Central memory CD8-positive, alpha-beta T cell (primary cell): ENCODE data around the gene ETV6.
"Not testable (repeated sequence)": the region's sequence is repeated elsewhere in the genome, so short reads cannot be mapped to it uniquely, and the experiment has no call there.

Experiments
- ATAC-seq: fragments of 150-1000 bp; cut with Tn5 transposase; replicated peaks from 2 replicates; pipeline ENCODE4 v1.10.0; 2022; ENCODE audit warnings: mild to moderate bottlenecking, moderate FRiP score, moderate number of reproducible peaks; ENCODE audit not compliant: poor library complexity, severe bottlenecking; ENCODE audit errors: extremely low read depth
- DNase-seq, 2 donors: peaks; one replicate each; pipeline ENCODE4 v3.0.0; 2021; ENCODE audit warnings: low spot score in 2 of 2
- H3K27ac Mint-ChIP-seq: one replicate; pipeline ENCODE4 v1.8.0; 2022; ENCODE audit warnings: low read depth, mild to moderate bottlenecking, moderate library complexity, mixed read lengths
- H3K27me3 Mint-ChIP-seq: one replicate; pipeline ENCODE4 v1.8.0; 2022; ENCODE audit warnings: mixed read lengths
- H3K36me3 Mint-ChIP-seq: one replicate; pipeline ENCODE4 v1.8.0; 2022; ENCODE audit warnings: mild to moderate bottlenecking, moderate library complexity, mixed read lengths; ENCODE audit not compliant: insufficient read depth
- H3K4me1 Mint-ChIP-seq: one replicate; pipeline ENCODE4 v1.8.0; 2022; ENCODE audit warnings: mixed read lengths
- H3K4me3 Mint-ChIP-seq: one replicate; pipeline ENCODE4 v1.8.0; 2022; ENCODE audit warnings: mild to moderate bottlenecking, moderate library complexity, mixed read lengths
- H3K9me3 Mint-ChIP-seq: one replicate; pipeline ENCODE4 v1.8.0; 2022; ENCODE audit warnings: mixed read lengths

Gene ETV6

DNA sequence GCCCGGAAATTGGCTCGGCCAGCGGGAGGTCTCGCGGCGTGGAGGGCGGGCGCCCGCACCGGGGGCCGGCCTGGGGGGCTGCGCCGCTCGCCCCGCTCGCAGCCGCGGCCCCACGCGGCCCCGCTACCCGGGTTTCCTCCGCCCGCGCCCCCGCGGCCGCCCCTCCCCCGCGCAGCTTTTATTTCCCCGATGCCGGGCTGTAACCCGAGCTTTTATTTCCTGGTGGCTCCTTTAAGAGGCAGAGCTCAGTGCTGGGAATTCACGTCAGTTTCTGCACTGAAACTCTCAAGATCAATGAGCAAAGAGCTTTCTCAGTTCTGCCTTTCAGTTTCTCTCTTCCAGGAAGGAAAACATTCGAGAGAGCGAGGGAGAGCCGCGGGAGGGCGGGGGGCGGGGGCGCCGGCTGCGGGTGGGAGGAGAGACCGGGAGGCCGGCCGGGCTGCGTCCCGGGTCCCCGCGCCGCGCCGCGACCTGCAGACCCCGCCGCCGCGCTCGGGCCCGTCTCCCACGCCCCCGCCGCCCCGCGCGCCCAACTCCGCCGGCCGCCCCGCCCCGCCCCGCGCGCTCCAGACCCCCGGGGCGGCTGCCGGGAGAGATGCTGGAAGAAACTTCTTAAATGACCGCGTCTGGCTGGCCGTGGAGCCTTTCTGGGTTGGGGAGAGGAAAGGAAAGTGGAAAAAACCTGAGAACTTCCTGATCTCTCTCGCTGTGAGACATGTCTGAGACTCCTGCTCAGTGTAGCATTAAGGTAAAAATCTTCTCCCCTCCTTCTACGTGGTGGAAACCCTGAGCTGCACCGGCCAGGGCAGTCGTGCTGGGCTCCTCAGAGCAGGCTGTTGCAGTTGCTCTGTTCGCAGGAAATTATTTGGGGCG lies at the start of gene ETV6:
Gene ETV6, plus strand, starts transcription at position 262 of the 873 bp plus-strand sequence. Its CDS starts 454 bp downstream, at position 716.
- H3K4me3 Mint-ChIP-seq, result peak within 1 kb of the TSS; percentile 93
- no peaks in the 10 kb centered on the region for H3K27me3 Mint-ChIP-seq
- H3K4me1 Mint-ChIP-seq, result peaks cover 48% of the 10 kb centered on the region
- H3K36me3 Mint-ChIP-seq, result peaks cover 25% of the 10 kb centered on the region
- ATAC-seq (peak; percentile 57), DNase-seq (peak; percentile 25 to 35)
- no peaks in the 10 kb centered on the region for H3K9me3 Mint-ChIP-seq
- H3K27ac Mint-ChIP-seq, result peak within 1 kb of the TSS; percentile 91

DNA sequence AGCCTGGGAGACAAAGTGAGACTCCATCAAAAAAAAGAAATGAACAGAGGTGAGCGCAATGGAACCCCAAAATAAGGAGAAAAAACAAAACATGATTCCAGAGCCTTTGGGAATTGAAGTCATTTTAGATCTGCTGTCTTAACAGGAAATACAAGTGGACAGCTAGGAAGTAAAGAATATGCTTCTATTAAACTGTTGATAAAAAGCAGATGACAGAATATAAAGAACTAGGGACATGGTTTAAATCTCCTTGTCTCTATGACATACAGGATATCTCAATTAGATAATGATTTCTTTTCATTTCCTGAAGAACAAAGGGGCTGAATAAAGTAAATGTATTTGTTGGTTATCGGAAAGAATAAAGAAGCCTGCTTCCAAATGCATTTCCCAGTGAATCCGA lies 49.3 kb upstream of the ETV6 start:
- Mint-ChIP-seq H3K4me1 (no peaks in the 10 kb centered on the region), H3K36me3 (no peaks in the 10 kb centered on the region), H3K4me3 (no peak overlapping the region), H3K27ac (no peak overlapping the region), H3K9me3 (no peaks in the 10 kb centered on the region), H3K27me3 (peaks cover 10% of the 10 kb centered on the region)
- DNase-seq (no peak), ATAC-seq (no peak)

DNA sequence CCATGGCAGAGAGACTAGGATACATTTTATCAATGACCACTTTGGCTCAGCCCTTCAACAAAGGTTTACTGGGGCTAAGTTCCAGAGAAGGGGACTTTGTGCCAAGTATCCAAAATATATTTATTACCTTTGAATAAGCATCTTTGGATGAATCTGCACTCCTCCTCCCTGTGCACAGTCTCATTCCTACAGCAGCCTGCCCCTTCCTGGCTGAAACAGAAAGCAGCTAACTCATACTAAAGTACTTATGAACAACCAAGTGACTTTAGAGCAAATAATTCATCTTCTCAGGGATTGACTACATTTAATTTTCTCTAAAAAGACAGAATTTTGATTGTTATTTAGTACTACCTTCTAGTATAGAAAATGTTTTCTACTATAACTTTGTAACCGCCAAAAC lies 47.8 kb upstream of the ETV6 start:
- no peak for ATAC-seq
- Mint-ChIP-seq H3K36me3 (no peaks in the 10 kb centered on the region), H3K27me3 (peaks cover 10% of the 10 kb centered on the region), H3K4me1 (no peaks in the 10 kb centered on the region), H3K9me3 (no peaks in the 10 kb centered on the region), H3K4me3 (no peak overlapping the region), H3K27ac (no peak overlapping the region)
- no peak for DNase-seq

DNA sequence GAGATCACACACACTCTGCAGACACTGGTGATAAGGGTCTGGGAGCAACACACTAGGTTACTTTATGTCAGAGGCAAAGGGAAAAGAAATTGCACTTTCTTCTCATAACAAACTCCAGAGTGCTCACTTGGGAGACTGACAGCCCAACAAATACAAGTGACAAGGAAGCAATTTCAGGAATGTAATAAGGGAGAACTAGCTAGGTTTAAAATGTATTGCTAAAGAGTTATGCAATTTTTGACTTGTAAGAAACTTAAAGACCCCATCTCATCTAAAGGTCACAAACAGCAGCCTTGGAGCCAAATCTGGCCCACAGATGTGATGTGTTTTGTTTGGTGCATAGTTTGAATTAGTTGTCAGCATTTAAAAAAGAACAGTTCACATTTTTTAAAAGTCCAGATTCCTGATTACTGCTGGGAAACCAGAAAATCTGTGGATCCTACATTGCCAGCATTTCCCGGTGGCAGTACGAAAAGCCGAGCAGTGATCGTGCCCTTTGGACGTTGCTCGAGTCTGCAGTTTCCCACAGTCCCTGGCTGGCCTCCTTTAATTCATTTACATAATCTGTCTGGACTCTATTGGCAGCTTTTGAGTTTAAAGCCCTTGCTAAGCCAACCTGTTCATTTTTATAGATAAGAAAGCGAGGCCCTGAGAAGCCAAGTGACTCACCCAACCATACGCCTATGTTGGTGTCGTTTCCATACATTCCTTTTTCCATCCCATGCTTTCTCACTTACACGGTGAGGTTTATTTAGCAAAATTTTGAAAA lies 42.0 kb upstream of the ETV6 start:
- Mint-ChIP-seq H3K9me3 (no peaks in the 10 kb centered on the region), H3K27ac (no peak overlapping the region), H3K27me3 (no peaks in the 10 kb centered on the region), H3K4me1 (no peaks in the 10 kb centered on the region), H3K4me3 (no peak overlapping the region), H3K36me3 (no peaks in the 10 kb centered on the region)
- DNase-seq (no peak), ATAC-seq (no peak)

DNA sequence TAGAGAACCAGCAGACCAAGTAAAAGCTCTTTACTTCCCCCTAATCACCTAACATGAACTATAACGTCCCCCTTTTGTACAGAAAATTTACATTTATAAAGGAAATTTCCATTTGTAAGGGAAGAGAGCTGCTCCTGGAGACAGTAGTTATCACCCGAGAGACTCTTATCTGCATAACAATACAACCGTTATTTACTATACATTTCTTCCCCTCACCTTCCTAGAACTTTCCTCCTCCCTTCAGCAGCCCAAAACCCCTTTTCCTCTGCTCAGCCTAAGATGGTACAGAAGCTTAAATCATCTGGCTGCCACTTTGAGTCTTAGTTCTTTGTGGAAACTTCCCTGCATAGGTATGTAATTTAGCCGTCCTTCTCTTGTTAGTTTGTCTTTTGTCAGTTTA lies 40.4 kb upstream of the ETV6 start:
- Mint-ChIP-seq H3K36me3 (no peaks in the 10 kb centered on the region), H3K27me3 (no peaks in the 10 kb centered on the region), H3K4me1 (no peaks in the 10 kb centered on the region), H3K9me3 (no peaks in the 10 kb centered on the region), H3K4me3 (no peak overlapping the region), H3K27ac (no peak overlapping the region)
- ATAC-seq (no peak), DNase-seq (no peak)

DNA sequence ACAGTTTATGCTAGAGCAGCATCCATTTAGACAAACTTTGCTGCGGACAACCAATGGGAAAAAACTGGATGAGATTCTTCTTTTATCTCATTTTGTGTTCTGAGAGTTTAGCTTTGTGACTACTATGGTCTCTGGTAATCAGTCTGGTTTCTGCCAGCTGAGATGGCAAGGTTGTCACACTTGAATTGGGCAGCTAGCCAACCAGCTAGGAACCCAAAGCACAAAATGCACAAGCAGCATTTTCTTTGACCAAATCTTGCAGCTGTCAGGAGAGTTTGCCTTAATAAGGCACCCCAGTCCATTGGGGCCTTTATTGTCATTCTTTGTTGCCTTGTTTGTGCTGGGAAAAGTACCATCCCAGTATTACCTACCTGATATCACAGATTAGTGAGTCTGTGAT lies 34.0 kb upstream of the ETV6 start:
- H3K36me3 Mint-ChIP-seq, result no peaks in the 10 kb centered on the region
- no peak overlapping the region for H3K4me3 Mint-ChIP-seq
- DNase-seq (no peak), ATAC-seq (no peak)
- no peaks in the 10 kb centered on the region for H3K4me1 Mint-ChIP-seq
- H3K9me3 Mint-ChIP-seq, result no peaks in the 10 kb centered on the region
- H3K27me3 Mint-ChIP-seq, result no peaks in the 10 kb centered on the region
- H3K27ac Mint-ChIP-seq, result no peak overlapping the region

DNA sequence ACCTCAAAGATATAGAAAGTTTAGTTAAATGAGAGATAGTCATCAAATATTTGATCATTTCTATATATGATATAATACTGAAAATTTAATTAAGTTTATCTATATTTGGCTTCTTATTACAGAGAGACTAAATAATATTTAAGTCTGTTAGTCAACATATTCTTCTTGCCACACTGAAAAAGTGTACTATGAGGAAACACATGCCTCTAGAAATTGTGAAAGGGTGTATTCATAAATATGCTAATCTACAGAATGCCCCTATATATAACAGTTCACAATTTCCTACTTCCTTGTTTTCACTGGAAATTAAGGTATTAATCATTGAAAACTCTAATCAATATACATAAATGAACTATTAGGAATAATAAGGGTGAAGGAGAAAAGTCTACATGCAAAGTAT lies 31.4 kb upstream of the ETV6 start:
- H3K27ac Mint-ChIP-seq, result no peak overlapping the region
- no peak overlapping the region for H3K4me3 Mint-ChIP-seq
- no peak for DNase-seq
- no peaks in the 10 kb centered on the region for H3K4me1 Mint-ChIP-seq
- no peaks in the 10 kb centered on the region for H3K9me3 Mint-ChIP-seq
- ATAC-seq, result no peak
- H3K36me3 Mint-ChIP-seq, result no peaks in the 10 kb centered on the region
- no peaks in the 10 kb centered on the region for H3K27me3 Mint-ChIP-seq

DNA sequence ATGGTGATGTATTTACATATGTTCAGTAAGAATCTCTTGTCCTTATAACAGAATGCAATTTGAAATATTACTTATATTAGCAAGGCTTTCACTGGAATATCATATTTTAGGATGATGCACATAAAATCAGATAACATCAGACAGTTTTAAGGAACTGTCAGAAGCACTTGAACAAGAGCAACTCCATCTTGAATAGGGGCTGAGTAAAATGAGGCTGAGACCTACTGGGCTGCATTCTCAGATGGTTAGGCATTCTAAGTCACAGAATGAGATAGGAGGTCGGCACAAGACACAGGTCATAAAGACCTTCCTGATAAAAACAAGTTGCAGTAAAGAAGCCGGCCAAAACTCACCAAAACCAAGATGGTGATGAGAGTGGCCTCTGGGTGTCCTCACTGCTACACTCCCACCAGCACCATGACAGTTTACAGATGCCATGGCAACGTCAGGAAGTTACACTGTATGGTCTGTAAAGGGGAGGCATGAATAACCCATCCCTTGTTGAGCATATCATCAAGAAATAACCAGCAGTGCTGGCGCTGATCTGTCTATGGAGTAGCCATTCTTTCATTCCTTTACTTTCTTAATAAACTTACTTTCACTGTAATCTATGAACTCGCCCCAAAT lies 27.6 kb upstream of the ETV6 start:
- Mint-ChIP-seq H3K27ac (no peak overlapping the region), H3K9me3 (no peaks in the 10 kb centered on the region), H3K4me1 (no peaks in the 10 kb centered on the region), H3K36me3 (no peaks in the 10 kb centered on the region), H3K27me3 (no peaks in the 10 kb centered on the region), H3K4me3 (no peak overlapping the region)
- DNase-seq (no peak), ATAC-seq (peak; percentile 40)

DNA sequence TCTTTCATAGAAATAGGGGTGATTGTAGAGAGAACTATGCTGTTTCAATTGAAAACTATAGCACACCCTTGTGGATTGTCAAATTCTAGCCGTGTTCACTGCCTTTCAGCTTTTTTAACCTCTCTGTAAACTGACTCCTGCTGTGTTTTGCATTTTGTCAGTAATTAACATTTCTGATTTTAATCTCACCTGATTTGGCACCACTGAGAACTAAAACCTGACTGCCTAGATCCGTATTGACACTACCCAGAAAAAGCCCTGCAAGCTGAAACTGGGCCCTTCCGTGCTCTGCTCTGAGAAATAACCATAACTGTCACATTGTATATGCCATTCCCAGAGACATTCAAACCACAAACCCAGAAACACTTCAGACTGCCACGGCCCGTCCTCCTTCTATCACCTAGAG lies 26.6 kb upstream of the ETV6 start:
- no peaks in the 10 kb centered on the region for H3K27me3 Mint-ChIP-seq
- DNase-seq, result no peak
- no peaks in the 10 kb centered on the region for H3K36me3 Mint-ChIP-seq
- no peak for ATAC-seq
- no peaks in the 10 kb centered on the region for H3K4me1 Mint-ChIP-seq
- no peak overlapping the region for H3K4me3 Mint-ChIP-seq
- no peaks in the 10 kb centered on the region for H3K9me3 Mint-ChIP-seq
- no peak overlapping the region for H3K27ac Mint-ChIP-seq

DNA sequence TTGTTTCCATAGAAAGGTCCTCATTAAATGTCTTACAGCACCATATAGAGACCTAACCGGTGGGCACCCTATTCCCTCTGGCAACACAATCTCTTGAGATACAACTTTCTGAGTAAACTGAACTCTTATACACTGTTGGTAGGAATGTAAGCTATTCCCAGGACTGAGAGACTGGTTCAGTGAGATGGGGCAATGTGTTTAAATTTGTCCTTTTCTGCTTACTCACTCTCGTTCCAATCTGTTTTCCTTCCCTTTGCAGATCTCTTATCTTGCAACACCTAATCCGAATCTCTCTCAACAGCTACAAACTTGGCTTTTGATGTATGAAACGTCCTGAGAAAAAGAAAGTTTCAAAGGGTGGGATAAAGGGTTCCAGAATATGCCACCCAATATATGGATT lies 26.1 kb upstream of the ETV6 start:
- no peaks in the 10 kb centered on the region for H3K27me3 Mint-ChIP-seq
- no peak overlapping the region for H3K4me3 Mint-ChIP-seq
- H3K9me3 Mint-ChIP-seq, result no peaks in the 10 kb centered on the region
- no peak for ATAC-seq
- H3K4me1 Mint-ChIP-seq, result no peaks in the 10 kb centered on the region
- no peak for DNase-seq
- H3K36me3 Mint-ChIP-seq, result no peaks in the 10 kb centered on the region
- no peak overlapping the region for H3K27ac Mint-ChIP-seq

DNA sequence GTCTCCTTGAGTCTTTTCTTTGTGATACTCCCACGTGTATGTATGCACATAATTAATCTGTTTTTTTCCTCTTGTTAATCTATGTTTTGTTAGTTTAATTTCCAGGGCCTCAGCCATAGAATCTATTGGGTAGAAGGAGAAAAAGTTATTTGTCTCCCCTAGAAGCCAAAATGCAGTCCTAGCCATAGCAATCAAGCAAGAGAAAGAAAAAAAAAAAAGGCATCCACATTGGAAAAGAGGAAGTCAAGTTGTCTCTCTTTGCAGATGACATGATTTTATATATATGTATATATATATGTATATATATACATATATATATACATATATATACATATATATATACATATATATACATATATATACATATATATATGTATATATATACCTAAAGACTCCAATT lies 25.4 kb upstream of the ETV6 start:
- ATAC-seq, result no peak
- no peaks in the 10 kb centered on the region for H3K9me3 Mint-ChIP-seq

DNA sequence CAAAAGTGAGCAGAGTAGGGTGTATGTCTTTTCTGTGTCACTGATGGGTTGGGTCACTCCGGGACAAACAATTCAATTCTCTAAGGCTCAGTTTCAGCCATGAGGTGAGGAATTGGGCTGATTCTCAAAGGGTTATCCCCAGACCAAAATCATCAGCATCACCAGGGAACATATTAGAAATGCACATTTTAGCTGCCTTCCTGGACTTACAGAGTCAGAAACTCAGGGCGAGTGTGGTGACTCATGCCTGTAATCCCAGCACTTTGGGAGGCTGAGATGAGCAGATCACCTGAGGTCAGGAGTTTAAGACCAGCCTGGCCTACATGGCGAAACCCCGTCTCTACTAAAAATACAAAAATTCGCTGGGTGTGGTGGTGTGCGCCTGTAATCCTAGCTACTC lies 21.8 kb upstream of the ETV6 start:
- H3K4me3 Mint-ChIP-seq, H3K9me3 Mint-ChIP-seq, ATAC-seq, H3K4me1 Mint-ChIP-seq, H3K27me3 Mint-ChIP-seq, H3K27ac Mint-ChIP-seq, DNase-seq, H3K36me3 Mint-ChIP-seq: not testable (repeated sequence)

More for the DNA sequence above, 25.4 kb upstream of the ETV6 start:
- H3K36me3 Mint-ChIP-seq, result no peaks in the 10 kb centered on the region
- DNase-seq, result no peak
- H3K27ac Mint-ChIP-seq, result no peak overlapping the region
- no peaks in the 10 kb centered on the region for H3K27me3 Mint-ChIP-seq
- H3K4me3 Mint-ChIP-seq, result no peak overlapping the region
- H3K4me1 Mint-ChIP-seq, result no peaks in the 10 kb centered on the region
